ENCODE results near the gene TCF3. TPM values are rescaled to one million over a fixed set of nuclear protein-coding genes. Genes with fewer than 3 reads are reported as not detected.
"Not testable (repeated sequence)": the region's sequence is repeated elsewhere in the genome, so short reads cannot be mapped to it uniquely, and the experiment has no call there.

The TCF3 gene
- total and polyA plus RNA-seq, 9 donors, result 73.5 to 153 (median 127) TPM

DNA sequence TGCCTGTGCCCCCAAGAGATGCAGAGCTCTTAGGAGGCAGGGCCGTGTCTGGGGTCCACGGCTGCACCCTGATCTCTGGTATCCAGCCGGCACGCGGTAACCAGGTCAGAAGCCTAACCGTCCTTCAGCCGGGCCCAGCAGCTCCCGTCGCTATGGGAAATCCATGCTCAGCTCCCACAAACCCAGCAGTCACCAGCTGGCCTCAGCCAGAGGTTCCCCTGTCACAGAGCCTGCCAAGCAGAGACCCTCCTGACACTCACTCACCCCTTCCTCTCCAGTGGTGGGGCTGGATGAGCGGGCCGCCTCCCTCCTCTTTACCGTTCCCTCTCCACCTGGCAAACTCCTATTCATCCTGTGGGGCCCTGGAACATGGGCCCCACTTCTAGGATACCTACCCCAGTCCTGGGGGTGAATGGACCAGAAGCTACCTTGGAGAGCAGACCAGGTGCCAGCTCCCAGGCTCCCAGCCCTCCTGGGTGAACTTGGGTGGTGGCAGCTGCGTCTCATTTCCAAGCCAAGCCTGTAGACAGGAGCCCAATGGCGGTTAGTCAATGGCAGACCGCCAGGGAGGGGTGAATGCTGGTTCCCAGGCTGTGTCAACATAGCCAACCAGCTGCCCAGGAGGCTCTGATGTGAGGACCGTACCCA lies 21.4 kb upstream of the TCF3 start:
- no peak overlapping the region for H3K4me3 ChIP-seq (ENCODE audit: low read length)
- no peaks in the 10 kb centered on the region for H3K9me3 ChIP-seq (replicated peaks; ENCODE audit: control insufficient read depth, low read depth, low read length)
- no peaks in the 10 kb centered on the region for H3K36me3 ChIP-seq (ENCODE audit: control insufficient read depth, insufficient read depth, low read length)
- peaks cover 73% of the 10 kb centered on the region for H3K27me3 ChIP-seq (ENCODE audit: control insufficient read depth, insufficient read depth, low read length)
- DNase-seq, result no peak
- no peak overlapping the region for H3K27ac ChIP-seq (ENCODE audit: low read length)
- WGBS (ENCODE audit: insufficient coverage), result 35% methylated on average over 13 of the region's 16 CpGs
- H3K4me1 ChIP-seq (ENCODE audit: control insufficient read depth, insufficient read depth, low read length), result peaks cover 14% of the 10 kb centered on the region

DNA sequence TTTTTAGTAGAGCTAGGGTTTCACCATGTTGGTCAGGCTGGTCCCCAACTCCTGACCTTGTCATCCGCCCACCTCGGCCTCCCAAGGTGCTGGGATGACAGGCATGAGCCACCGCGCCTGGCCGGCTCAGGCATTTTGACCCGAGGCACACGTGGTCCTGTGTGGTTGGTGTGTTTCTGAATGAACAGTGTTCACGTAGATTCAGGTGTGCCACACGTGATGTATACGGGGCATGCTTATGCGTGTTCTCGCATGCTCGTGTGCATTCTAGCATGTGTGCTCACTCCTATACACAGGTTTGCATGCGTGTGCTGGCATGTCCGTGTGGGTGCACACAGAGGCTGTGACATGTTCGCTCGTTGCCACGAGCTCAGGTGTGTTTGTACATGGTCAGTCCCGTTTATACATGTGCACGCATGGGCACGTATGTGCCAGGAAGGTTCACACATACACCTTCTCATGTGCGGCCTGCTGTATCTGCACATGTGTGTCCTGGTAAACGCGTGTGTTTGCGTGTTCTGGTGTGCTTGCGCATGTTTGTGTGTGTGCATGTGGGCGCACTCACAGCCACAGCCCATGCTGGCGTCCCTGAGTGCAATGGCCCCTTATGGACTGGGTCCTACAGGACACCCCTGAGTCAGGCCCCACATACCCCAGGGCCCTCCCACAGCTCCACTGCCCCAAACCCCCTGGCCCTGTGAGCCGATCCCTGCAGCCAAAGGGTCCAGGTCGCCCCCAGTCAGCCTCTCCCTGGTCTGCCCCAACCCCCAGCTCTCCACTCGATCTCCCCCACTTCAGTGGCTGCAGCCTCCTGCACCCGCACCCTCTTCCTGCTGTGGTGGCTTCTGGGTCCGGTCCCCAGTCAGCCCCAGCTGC lies 20.6 kb upstream of the TCF3 start:
- Histone ChIP-seq H3K9me3 (replicated peaks; ENCODE audit: control insufficient read depth, low read depth, low read length) (no peaks in the 10 kb centered on the region), H3K27me3 (ENCODE audit: control insufficient read depth, insufficient read depth, low read length) (peaks cover 75% of the 10 kb centered on the region), H3K4me1 (ENCODE audit: control insufficient read depth, insufficient read depth, low read length) (peaks cover 21% of the 10 kb centered on the region), H3K36me3 (ENCODE audit: control insufficient read depth, insufficient read depth, low read length) (no peaks in the 10 kb centered on the region), H3K27ac (ENCODE audit: low read length) (no peak overlapping the region), H3K4me3 (ENCODE audit: low read length) (no peak overlapping the region)
- no peak for DNase-seq
- 75% methylated on average over 33 of the region's 33 CpGs for WGBS (ENCODE audit: insufficient coverage)

- H3K36me3 ChIP-seq (ENCODE audit: control insufficient read depth, insufficient read depth, low read length), result no peaks in the 10 kb centered on the region
- no peak overlapping the region for H3K27ac ChIP-seq (ENCODE audit: low read length)
- peak overlapping the region; percentile 22 for H3K4me3 ChIP-seq (ENCODE audit: low read length)
- peaks cover 71% of the 10 kb centered on the region for H3K27me3 ChIP-seq (ENCODE audit: control insufficient read depth, insufficient read depth, low read length)
- WGBS (ENCODE audit: insufficient coverage), result under 1% methylated on average over 29 of the region's 57 CpGs
- H3K4me1 ChIP-seq (ENCODE audit: control insufficient read depth, insufficient read depth, low read length), result peaks cover 25% of the 10 kb centered on the region
- no peaks in the 10 kb centered on the region for H3K9me3 ChIP-seq (replicated peaks; ENCODE audit: control insufficient read depth, low read depth, low read length)
- peak; percentile 43 for DNase-seq
Observed at GRCh38 chr19:1672038-1672768, 19.8 kb upstream of the TCF3 start.

DNA sequence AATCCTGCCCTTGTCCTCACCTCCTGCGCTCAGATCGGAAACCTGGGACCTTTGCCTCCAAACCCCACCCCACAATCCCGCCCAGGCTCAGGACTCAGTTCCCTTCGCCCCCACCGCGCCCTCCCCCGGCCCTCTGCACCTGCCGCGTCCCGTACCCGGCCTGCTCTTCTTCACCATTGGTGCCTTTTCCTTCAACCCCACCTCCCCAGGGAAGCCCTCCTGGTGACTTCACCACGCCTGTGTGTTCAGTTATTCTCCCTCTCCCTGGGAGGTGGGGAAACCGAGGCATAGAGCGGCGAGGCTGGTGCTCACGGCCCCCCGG lies 19.3 kb upstream of the TCF3 start:
- no peaks in the 10 kb centered on the region for H3K36me3 ChIP-seq (ENCODE audit: control insufficient read depth, insufficient read depth, low read length)
- H3K27me3 ChIP-seq (ENCODE audit: control insufficient read depth, insufficient read depth, low read length), result peaks cover 66% of the 10 kb centered on the region
- DNase-seq, result no peak
- peaks cover 29% of the 10 kb centered on the region for H3K4me1 ChIP-seq (ENCODE audit: control insufficient read depth, insufficient read depth, low read length)
- 3% methylated on average over 8 of the region's 17 CpGs for WGBS (ENCODE audit: insufficient coverage)
- no peaks in the 10 kb centered on the region for H3K9me3 ChIP-seq (replicated peaks; ENCODE audit: control insufficient read depth, low read depth, low read length)
- no peak overlapping the region for H3K27ac ChIP-seq (ENCODE audit: low read length)
- no peak overlapping the region for H3K4me3 ChIP-seq (ENCODE audit: low read length)

DNA sequence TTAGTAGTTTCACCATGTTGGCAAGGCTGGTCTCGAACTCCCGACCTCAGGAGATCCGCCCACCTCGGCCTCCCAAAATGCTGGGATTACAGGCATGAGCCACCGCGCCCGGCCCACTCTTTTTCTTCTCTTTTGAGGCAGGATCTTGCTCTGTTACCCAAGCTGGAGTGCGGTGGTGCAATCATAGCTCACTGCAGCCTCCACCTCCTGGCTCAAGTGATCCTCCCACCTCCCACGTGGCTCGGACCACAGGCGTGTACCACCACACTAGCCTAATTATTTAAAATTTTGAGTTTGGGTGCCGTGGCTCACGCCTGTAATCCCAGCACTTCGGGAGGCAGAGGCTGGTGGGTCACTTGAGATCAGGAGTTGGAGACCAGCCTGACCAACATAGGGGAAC lies 18.3 kb upstream of the TCF3 start:
- H3K9me3 ChIP-seq (replicated peaks; ENCODE audit: control insufficient read depth, low read depth, low read length); H3K36me3 ChIP-seq (ENCODE audit: control insufficient read depth, insufficient read depth, low read length); H3K27ac ChIP-seq (ENCODE audit: low read length); DNase-seq; H3K4me3 ChIP-seq (ENCODE audit: low read length): not testable (repeated sequence)
- Histone ChIP-seq H3K4me1 (ENCODE audit: control insufficient read depth, insufficient read depth, low read length) (peaks cover 33% of the 10 kb centered on the region), H3K27me3 (ENCODE audit: control insufficient read depth, insufficient read depth, low read length) (peaks cover 57% of the 10 kb centered on the region)
- WGBS (ENCODE audit: insufficient coverage), result 60% methylated on average over 8 of the region's 14 CpGs

GRCh38 chr19:1668486-1669270 lies 16.3 kb upstream of the TCF3 start:
- 9% methylated on average over 11 of the region's 21 CpGs for WGBS (ENCODE audit: insufficient coverage)
- Histone ChIP-seq H3K27ac (ENCODE audit: low read length) (peak overlapping the region; percentile 85), H3K4me1 (ENCODE audit: control insufficient read depth, insufficient read depth, low read length) (peaks cover 37% of the 10 kb centered on the region), H3K27me3 (ENCODE audit: control insufficient read depth, insufficient read depth, low read length) (peaks cover 40% of the 10 kb centered on the region), H3K36me3 (ENCODE audit: control insufficient read depth, insufficient read depth, low read length) (no peaks in the 10 kb centered on the region), H3K9me3 (replicated peaks; ENCODE audit: control insufficient read depth, low read depth, low read length) (no peaks in the 10 kb centered on the region), H3K4me3 (ENCODE audit: low read length) (peak overlapping the region; percentile 32)
- peak; percentile 58 for DNase-seq

DNA sequence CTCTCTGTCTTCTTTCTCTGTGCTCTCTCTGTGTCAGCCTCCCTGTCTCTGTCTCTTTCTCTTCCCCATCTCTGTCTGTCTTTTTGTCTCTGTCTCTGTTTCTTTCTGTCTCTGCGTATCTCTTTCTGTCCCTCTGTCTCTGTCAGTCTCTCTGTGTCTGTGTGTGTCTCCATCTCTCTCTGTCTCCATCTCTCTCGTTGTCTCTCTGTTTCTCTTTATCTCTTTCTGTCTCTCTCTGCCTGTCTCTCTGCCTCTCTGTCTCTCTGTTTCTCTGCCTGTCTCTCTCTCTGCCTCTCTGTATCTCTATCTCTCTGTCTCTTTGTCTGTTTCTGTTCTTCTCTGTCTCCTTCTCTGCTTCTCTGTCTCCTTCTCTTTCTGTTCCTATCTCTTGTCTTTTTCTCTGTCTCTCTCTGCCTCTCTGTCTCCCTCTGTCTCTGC lies 15.7 kb upstream of the TCF3 start:
- no peaks in the 10 kb centered on the region for H3K36me3 ChIP-seq (ENCODE audit: control insufficient read depth, insufficient read depth, low read length)
- H3K9me3 ChIP-seq (replicated peaks; ENCODE audit: control insufficient read depth, low read depth, low read length), result no peaks in the 10 kb centered on the region
- no peak for DNase-seq
- WGBS (ENCODE audit: insufficient coverage), result 70% methylated on average over 2 of the region's 2 CpGs
- peak overlapping the region; percentile 85 for H3K27ac ChIP-seq (ENCODE audit: low read length)
- peaks cover 39% of the 10 kb centered on the region for H3K27me3 ChIP-seq (ENCODE audit: control insufficient read depth, insufficient read depth, low read length)
- peak overlapping the region; percentile 32 for H3K4me3 ChIP-seq (ENCODE audit: low read length)
- peaks cover 37% of the 10 kb centered on the region for H3K4me1 ChIP-seq (ENCODE audit: control insufficient read depth, insufficient read depth, low read length)

- peak; percentile 43 for DNase-seq
- peaks cover 31% of the 10 kb centered on the region for H3K4me1 ChIP-seq (ENCODE audit: control insufficient read depth, insufficient read depth, low read length)
- peaks cover 2% of the 10 kb centered on the region for H3K9me3 ChIP-seq (replicated peaks; ENCODE audit: control insufficient read depth, low read depth, low read length)
- H3K4me3 ChIP-seq (ENCODE audit: low read length), result no peak overlapping the region
- 18% methylated on average over 6 of the region's 12 CpGs for WGBS (ENCODE audit: insufficient coverage)
- H3K27me3 ChIP-seq (ENCODE audit: control insufficient read depth, insufficient read depth, low read length), result peaks cover 16% of the 10 kb centered on the region
- peak overlapping the region; percentile 47 for H3K27ac ChIP-seq (ENCODE audit: low read length)
- H3K36me3 ChIP-seq (ENCODE audit: control insufficient read depth, insufficient read depth, low read length), result no peaks in the 10 kb centered on the region
Observed at GRCh38 chr19:1665565-1666047, 13.2 kb upstream of the TCF3 start.

GRCh38 chr19:1663852-1664251 lies 11.4 kb upstream of the TCF3 start:
- WGBS (ENCODE audit: insufficient coverage), result 71% methylated on average over 10 of the region's 13 CpGs
- Histone ChIP-seq H3K27ac (ENCODE audit: low read length) (no peak overlapping the region), H3K27me3 (ENCODE audit: control insufficient read depth, insufficient read depth, low read length) (peaks cover 12% of the 10 kb centered on the region), H3K4me3 (ENCODE audit: low read length) (no peak overlapping the region), H3K36me3 (ENCODE audit: control insufficient read depth, insufficient read depth, low read length) (no peaks in the 10 kb centered on the region), H3K4me1 (ENCODE audit: control insufficient read depth, insufficient read depth, low read length) (peaks cover 28% of the 10 kb centered on the region), H3K9me3 (replicated peaks; ENCODE audit: control insufficient read depth, low read depth, low read length) (peaks cover 2% of the 10 kb centered on the region)
- no peak for DNase-seq
